Thoracic aorta (tissue), 2 donors: ENCODE measurements around the gene ARL6IP1. TPM values are rescaled to one million over a fixed set of nuclear protein-coding genes. Genes with fewer than 3 reads are reported as not detected.

Experiments used
- ATAC-seq: fragments of 150-250 bp; one replicate; pipeline ENCODE4 v1.8.0; 2017; ENCODE audit warnings: low read depth; ENCODE audit not compliant: insufficient number of reproducible peaks, low FRiP score
- DNase-seq: peaks from one replicate; pipeline ENCODE4 v3.0.0-alpha.2; 2020; ENCODE audit warnings: low spot score
- H3K27ac ChIP-seq, 2 donors: fragments of 200-600 bp; sonication (generic); 1 replicate in 1 of 2; 2 replicates in 1 of 2; pipeline ENCODE4 v1.5.1; 2016; ENCODE audit warnings: mild to moderate bottlenecking in 2 of 2, moderate library complexity in 2 of 2
- H3K27me3 ChIP-seq: fragments of 200-600 bp; sonication (generic); replicated peaks from 2 replicates; pipeline ENCODE4 v1.6.0; 2016; ENCODE audit warnings: mild to moderate bottlenecking; ENCODE audit not compliant: insufficient read depth
- H3K36me3 ChIP-seq: fragments of 200-600 bp; sonication (generic); one replicate; pipeline ENCODE4 v1.5.1; 2016
- H3K4me1 ChIP-seq, 2 donors: fragments of 200-600 bp; sonication (generic); 1 replicate in 1 of 2; 2 replicates in 1 of 2; pipeline versions ENCODE4 v1.5.1 to v1.6.0; 2016; ENCODE audit warnings: low read depth in 2 of 2, mild to moderate bottlenecking in 1 of 2; ENCODE audit not compliant: control insufficient read depth in 1 of 2
- H3K4me3 ChIP-seq: fragments of 200-600 bp; sonication (generic); 2 replicates; pipeline ENCODE4 v1.5.1; 2016; ENCODE audit warnings: mild to moderate bottlenecking
- H3K9me3 ChIP-seq: fragments of 200-600 bp; sonication (generic); 2 replicates; pipeline ENCODE4 v1.5.1; 2016
- total RNA-seq, 2 donors: library from RNA; depleted of rRNA; stranded (reverse); fragments of >200 nt; gene quantifications; one replicate each; pipeline versions ENCODE4 v1.1.0 to v1.2.3, GENCODE V29; 2016
- TF ChIP-seq, protein P1 (sequence below): fragments of 200-600 bp; sonication (generic); IDR thresholded peaks from one replicate; pipeline ENCODE4 v1.5.1; 2019; ENCODE audit warnings: antibody characterized with exemption

The ARL6IP1 gene
- total RNA-seq, 2 donors from 2014 or later, result 105 to 128 TPM

DNA sequence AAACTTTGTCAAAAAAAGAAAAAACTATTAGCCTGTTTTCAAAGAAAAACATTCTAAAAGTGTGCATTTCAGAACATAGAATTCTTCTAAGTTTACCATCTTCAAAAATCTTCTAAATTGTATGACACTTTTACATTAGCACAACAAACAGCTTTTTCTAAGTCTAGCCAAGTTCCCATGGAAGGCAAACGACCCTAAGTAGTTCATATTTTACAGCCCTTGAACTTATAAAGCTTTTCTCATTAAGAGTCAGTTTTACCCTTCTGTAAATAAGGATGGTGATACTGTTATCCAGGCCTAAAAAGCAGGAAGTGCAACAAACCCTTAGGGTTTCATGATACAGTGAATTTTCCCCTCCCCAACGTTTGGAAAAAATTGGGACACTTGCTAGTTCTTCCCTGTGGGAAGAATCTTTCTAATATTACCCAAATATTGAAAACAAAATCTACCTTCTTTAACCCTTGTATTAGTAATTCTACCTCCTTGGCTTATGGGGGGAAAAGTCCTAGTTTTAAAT is 4.0 kb upstream of the ARL6IP1 start:
- Histone ChIP-seq H3K9me3 (no peaks in the 10 kb centered on the region), H3K36me3 (peaks cover 17% of the 10 kb centered on the region), H3K4me1 (peaks cover 6 to 29% of the 10 kb centered on the region in 2 donors), H3K27ac (peak overlapping the region; percentile 53 to 63), H3K4me3 (no peak overlapping the region), H3K27me3 (no peaks in the 10 kb centered on the region)
- ATAC-seq, result no peak
- DNase-seq, result no peak
- TF ChIP-seq, protein P1, sequence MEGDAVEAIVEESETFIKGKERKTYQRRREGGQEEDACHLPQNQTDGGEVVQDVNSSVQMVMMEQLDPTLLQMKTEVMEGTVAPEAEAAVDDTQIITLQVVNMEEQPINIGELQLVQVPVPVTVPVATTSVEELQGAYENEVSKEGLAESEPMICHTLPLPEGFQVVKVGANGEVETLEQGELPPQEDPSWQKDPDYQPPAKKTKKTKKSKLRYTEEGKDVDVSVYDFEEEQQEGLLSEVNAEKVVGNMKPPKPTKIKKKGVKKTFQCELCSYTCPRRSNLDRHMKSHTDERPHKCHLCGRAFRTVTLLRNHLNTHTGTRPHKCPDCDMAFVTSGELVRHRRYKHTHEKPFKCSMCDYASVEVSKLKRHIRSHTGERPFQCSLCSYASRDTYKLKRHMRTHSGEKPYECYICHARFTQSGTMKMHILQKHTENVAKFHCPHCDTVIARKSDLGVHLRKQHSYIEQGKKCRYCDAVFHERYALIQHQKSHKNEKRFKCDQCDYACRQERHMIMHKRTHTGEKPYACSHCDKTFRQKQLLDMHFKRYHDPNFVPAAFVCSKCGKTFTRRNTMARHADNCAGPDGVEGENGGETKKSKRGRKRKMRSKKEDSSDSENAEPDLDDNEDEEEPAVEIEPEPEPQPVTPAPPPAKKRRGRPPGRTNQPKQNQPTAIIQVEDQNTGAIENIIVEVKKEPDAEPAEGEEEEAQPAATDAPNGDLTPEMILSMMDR, result no peak

DNA sequence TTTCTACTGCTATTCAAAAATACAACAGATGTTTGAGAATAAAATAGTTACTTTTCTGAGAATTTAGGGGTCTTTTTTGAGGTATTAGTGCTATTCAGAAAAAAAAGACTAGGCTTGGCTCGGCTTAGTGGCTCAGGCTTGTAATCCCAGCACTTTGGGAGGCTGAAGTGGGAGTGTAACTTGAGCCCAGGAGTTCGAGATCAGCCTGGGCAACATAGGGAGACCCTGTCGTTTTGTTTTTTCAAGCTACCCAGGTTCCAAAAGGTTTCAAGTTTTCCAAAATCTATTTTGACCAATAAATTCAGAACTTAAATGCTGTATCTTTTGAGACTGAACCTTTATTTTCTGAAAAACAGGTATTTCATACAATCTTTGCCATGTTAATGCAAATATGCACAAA is 3.2 kb upstream of the ARL6IP1 start:
- peaks cover 14 to 36% of the 10 kb centered on the region in 2 donors for H3K4me1 ChIP-seq
- H3K9me3 ChIP-seq, result no peaks in the 10 kb centered on the region
- peak overlapping the region; percentile 53 to 63 for H3K27ac ChIP-seq
- DNase-seq, result no peak
- peaks cover 17% of the 10 kb centered on the region for H3K36me3 ChIP-seq
- H3K4me3 ChIP-seq, result no peak overlapping the region
- no peaks in the 10 kb centered on the region for H3K27me3 ChIP-seq
- no peak for ATAC-seq
- TF ChIP-seq, protein P1, result no peak

DNA sequence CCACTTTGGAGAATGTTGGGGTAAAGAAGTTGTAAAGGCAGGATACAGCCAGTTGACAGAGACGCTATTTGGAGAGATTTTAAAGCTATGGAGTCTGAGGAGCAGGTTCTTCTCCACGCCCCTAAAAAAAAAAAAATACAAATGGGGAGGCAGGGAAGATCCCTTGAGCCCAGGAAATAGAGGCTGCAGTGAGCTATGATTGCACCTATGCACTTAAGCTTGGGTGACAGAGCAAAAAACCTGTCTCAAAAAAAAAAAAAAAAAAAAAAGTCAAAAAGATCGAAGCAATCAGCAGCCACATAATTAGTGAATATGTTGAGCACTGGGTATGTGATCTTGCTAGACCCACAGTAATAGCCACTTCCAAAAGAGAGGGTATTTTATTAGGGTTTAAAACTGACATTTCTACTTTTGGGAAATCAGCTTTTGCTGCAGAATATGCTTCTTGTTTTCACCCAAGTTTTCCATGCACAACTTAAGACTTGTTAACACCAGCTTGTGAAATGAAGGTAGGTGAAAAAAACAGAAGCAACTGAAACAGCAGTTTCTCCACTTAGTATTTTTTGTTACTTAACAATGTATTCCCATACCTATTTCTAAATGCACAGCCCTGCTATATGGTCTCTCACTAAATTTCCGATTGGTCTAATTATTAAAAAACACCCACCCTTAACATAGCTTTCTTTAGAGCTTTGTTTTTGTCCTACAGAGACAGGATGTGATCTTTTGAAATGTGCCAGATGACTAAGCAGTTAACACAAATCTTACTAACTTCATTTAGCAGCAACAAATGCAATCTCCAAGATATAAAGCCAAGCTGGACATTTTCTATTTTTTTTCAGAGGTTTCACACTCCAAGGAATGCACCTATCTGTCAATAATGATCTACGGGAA is 2.5 kb upstream of the ARL6IP1 start:
- ATAC-seq, result no peak
- peaks cover 15 to 44% of the 10 kb centered on the region in 2 donors for H3K4me1 ChIP-seq
- H3K9me3 ChIP-seq, result no peaks in the 10 kb centered on the region
- H3K36me3 ChIP-seq, result peaks cover 12% of the 10 kb centered on the region
- H3K4me3 ChIP-seq, result no peak overlapping the region
- H3K27me3 ChIP-seq, result no peaks in the 10 kb centered on the region
- no peak for DNase-seq
- TF ChIP-seq, protein P1, result no peak
- H3K27ac ChIP-seq, result peak overlapping the region; percentile 53 to 63

DNA sequence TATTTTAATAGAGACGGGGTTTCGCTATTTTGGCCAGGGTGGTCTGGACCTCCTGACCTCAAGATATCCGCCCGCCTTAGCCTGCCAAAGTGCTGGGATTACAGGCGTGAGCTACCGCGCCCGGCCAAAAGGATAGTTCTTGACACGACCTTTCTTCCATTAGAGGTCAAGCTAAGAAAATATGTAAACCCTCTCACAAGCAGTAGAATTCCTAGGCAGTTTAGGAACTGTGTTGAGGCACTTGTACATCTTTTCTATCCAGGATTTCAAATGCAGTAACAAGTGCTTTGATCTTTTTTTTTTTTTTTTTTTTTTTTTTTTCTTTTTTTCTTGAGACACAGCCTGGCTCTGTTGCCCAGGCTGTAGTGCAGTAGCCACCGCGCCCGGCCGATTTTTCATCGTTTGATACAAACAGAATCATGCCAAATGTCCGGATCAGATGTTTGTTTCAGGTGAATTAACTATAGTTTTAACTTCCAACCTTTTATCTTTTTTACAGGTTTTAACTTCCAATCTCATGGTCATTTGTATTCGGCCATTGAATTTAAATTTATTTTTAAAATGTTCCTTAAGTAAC is 1.5 kb upstream of the ARL6IP1 start:
- ATAC-seq, result no peak
- Histone ChIP-seq H3K36me3 (peaks cover 3% of the 10 kb centered on the region), H3K27ac (peak overlapping the region in 1 of 2 donors; percentile 92), H3K27me3 (no peaks in the 10 kb centered on the region), H3K4me3 (no peak overlapping the region), H3K4me1 (peaks cover 15 to 50% of the 10 kb centered on the region in 2 donors), H3K9me3 (no peaks in the 10 kb centered on the region)
- TF ChIP-seq, protein P1, result no peak
- DNase-seq, result no peak

DNA sequence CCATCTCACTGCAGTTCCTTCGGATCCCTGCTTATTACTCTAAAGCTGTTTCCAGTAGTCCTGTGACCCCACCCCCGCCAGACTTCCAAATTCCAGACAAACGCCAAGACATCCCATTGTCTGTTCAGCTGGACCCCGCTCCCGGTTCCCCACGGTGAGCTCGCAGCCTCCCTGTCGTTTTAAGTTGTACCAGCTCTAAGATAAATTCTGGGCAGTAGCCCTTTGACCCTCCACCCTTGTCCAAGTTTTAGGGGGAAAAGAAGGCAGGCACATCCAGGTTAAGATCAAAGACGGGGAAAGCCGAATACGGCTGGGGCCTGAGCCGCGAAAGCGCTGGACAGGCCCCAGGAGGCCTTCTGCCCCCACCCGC is 589 bp downstream of the ARL6IP1 start:
- Histone ChIP-seq H3K9me3 (no peaks in the 10 kb centered on the region), H3K27me3 (no peaks in the 10 kb centered on the region), H3K4me1 (peaks cover 15 to 53% of the 10 kb centered on the region in 2 donors), H3K4me3 (peak overlapping the region; percentile 96), H3K36me3 (no peaks in the 10 kb centered on the region), H3K27ac (peak overlapping the region; percentile 91 to 96)
- ATAC-seq, result no peak
- DNase-seq, result no peak
- TF ChIP-seq, protein P1, result no peak
